Stomach (tissue), 9 donors: ENCODE measurements around the gene PLEKHG5. TPM values are rescaled to one million over a fixed set of nuclear protein-coding genes. Genes with fewer than 3 reads are reported as not detected.

Experiments used
- DNase-seq, 2 donors: peaks; one replicate each; pipeline versions ENCODE4 v3.0.0 to v3.0.0-alpha.2; 2013 to 2019
- H3K27ac ChIP-seq, 5 donors: fragments of 200-600 bp in 4 of 5; sonication (generic) in 4 of 5; one replicate each; pipeline ENCODE4 v1.5.1; 2013 to 2019; ENCODE audit warnings: mild to moderate bottlenecking in 1 of 5, moderate library complexity in 1 of 5
- H3K27me3 ChIP-seq, 3 donors: fragments of 200-600 bp; sonication (generic); one replicate each; pipeline ENCODE4 v1.5.1; 2017 to 2019; ENCODE audit warnings: mixed run types in 1 of 3
- H3K36me3 ChIP-seq, 4 donors: fragments of 200-600 bp; sonication (generic); 1 replicate in 3 of 4; 2 replicates in 1 of 4; pipeline ENCODE4 v1.5.1; 2016 to 2019
- H3K4me1 ChIP-seq, 4 donors: fragments of 200-600 bp; sonication (generic); one replicate each; pipeline ENCODE4 v1.5.1; 2016 to 2019
- H3K4me3 ChIP-seq, 4 donors: fragments of 200-600 bp; sonication (generic) in 3 of 4; one replicate each; pipeline ENCODE4 v1.5.1; 2016 to 2019; ENCODE audit warnings: mild to moderate bottlenecking in 1 of 4
- H3K9me3 ChIP-seq, 4 donors: fragments of 200-600 bp; sonication (generic); one replicate each; pipeline ENCODE4 v1.5.1; 2016 to 2019
- CTCF ChIP-seq, 7 experiments: fragments of 450-650 bp in 4 of 7; fragments of 200-600 bp in 3 of 7; sonication (generic) in 3 of 7; IDR thresholded peaks; one replicate each; pipeline ENCODE4 v1.5.1; 2016 to 2019; ENCODE audit warnings: antibody characterized with exemption in 7 of 7, control low read depth in 2 of 7, mild to moderate bottlenecking in 1 of 7
- EP300 ChIP-seq: sonication (generic); formaldehyde crosslinking; IDR thresholded peaks from one replicate; pipeline ENCODE4 v1.6.1; 2017; ENCODE audit warnings: antibody characterized with exemption
- POLR2A ChIP-seq, 4 donors: fragments of 450-650 bp; IDR thresholded peaks; one replicate each; pipeline ENCODE4 v1.6.1; 2016; ENCODE audit warnings: antibody characterized with exemption in 4 of 4, control low read depth in 2 of 4, mild to moderate bottlenecking in 1 of 4, moderate library complexity in 1 of 4
- POLR2AphosphoS5 ChIP-seq, 3 donors: sonication (generic); formaldehyde crosslinking; IDR thresholded peaks; one replicate each; pipeline ENCODE4 v1.6.1; 2016; ENCODE audit warnings: antibody characterized with exemption in 3 of 3
- WGBS, 5 donors: extraction: QIAGEN DNeasy Blood & Tissue Kit in 3 of 5; methylation state at CpG; one replicate each; pipeline versions ENCODE4 v1.1.5 to v1.1.7; 2013 to 2018; 5-methylcytosine and 5-hydroxymethylcytosine counted together
- intact Hi-C: fragments of 100-400 bp; cut with DNase I; formaldehyde crosslinking; loops from one replicate; pipeline ENCODE4 v1.15.1; 2023; ENCODE audit warnings: low total_unique reads
- polyA plus RNA-seq, 3 donors: library from polyadenylated mRNA; stranded (reverse); fragments of 200-250 nt; gene quantifications; one replicate each; pipeline ENCODE4 v1.2.3, GENCODE V29; 2013
- total RNA-seq, 5 donors: library from RNA; depleted of rRNA; stranded (reverse); fragments of >200 nt; gene quantifications; one replicate each; pipeline versions ENCODE4 v1.1.0 to v1.2.3, GENCODE V29; 2014 to 2016
- donor health status: healthy with polysubstance abuse.
- donor health status: Bipolar disorder and iron deficiency.
- donor health status: healthy.

PLEKHG5 gene
- total and polyA plus RNA-seq, 8 donors, result 1.4 to 58.8 (median 7.4) TPM

DNA sequence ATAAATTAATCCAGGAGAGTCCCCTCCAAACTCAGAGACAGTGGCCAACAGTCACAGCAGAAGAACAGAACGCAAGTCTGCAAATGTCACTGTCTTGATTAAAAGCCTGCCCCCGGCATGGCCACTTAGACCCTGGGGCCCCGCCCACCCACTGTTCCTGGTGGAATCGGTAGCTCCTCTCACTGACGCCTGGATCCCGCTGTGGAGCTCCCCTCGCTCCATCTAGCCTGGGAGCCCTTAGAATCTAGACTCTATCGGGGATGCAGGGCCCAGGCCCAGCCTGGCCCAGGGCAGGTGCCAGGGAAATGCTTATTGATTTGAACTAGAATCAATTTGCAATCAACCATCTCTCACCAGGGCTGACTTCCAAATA lies 21.4 kb upstream of the PLEKHG5 start:
- no peak overlapping the region for H3K27ac ChIP-seq
- intact Hi-C loops, result no loop called here
- no peaks in the 10 kb centered on the region for H3K36me3 ChIP-seq
- 75 to 92% (median 87%) methylated on average over 7 to 8 of the region's 8 CpGs for WGBS, 5 donors
- no peak for DNase-seq
- H3K27me3 ChIP-seq, result peaks cover 0 to 20% (median 3%) of the 10 kb centered on the region in 3 donors
- no peaks in the 10 kb centered on the region for H3K9me3 ChIP-seq
- TF ChIP-seq POLR2A (IDR thresholded peaks at IDR 0.05) (no peak), CTCF (IDR thresholded peaks at IDR 0.05) (no peak), EP300 (no peak), POLR2AphosphoS5 (IDR thresholded peaks at IDR 0.05) (no peak)
- no peaks in the 10 kb centered on the region for H3K4me1 ChIP-seq
- no peak overlapping the region for H3K4me3 ChIP-seq

DNA sequence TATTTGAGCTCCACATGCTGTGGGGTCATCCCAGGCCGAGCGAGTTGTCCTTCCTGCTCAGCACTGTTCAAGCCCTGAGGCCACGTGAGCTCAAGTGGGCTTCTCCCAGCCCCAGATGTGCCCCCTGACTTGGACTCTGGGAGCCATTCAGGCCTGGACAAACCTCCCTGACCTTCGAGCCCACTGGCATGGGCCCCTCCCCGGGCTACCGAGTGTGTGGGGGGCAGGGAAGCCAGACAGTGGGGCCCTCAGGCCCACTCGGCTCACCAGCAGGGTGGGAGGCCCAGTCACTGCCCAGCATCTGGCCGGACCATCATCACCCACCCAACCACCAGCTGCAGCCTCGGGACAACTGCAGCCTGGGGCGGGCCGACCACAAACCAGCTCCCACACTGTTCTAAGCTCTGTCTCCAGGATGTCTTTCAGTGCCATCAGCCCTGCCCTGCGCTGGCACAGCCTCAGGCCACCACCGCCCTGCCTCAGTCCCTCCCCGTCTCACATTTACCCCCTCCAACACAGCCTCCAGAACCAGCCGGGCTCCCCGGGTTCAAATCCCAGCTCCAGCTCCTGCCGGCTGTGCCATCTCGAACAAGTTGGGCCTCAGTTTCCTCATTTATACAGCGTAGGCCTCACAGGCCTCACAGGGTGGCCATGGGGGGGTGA lies 20.9 kb upstream of the PLEKHG5 start:
- no peak for TF ChIP-seq EP300
- TF ChIP-seq CTCF (IDR thresholded peaks at IDR 0.05), result no peak
- no peak for TF ChIP-seq POLR2A (IDR thresholded peaks at IDR 0.05)
- no peak for TF ChIP-seq POLR2AphosphoS5 (IDR thresholded peaks at IDR 0.05)
- intact Hi-C loops, result no loop called here
- H3K36me3 ChIP-seq, result no peaks in the 10 kb centered on the region

GRCh38 chr1:6511561-6512244 lies 20.2 kb upstream of the PLEKHG5 start:
- 79 to 87% (median 86%) methylated on average over 10 to 16 of the region's 16 CpGs for WGBS, 5 donors
- Histone ChIP-seq H3K27ac (no peak overlapping the region), H3K9me3 (no peaks in the 10 kb centered on the region), H3K4me1 (no peaks in the 10 kb centered on the region), H3K27me3 (peaks cover 0 to 32% (median 7%) of the 10 kb centered on the region in 3 donors), H3K4me3 (no peak overlapping the region), H3K36me3 (no peaks in the 10 kb centered on the region)
- TF ChIP-seq POLR2A (IDR thresholded peaks at IDR 0.05), result no peak
- no peak for TF ChIP-seq EP300
- TF ChIP-seq POLR2AphosphoS5 (IDR thresholded peaks at IDR 0.05), result no peak
- TF ChIP-seq CTCF (IDR thresholded peaks at IDR 0.05), result no peak
- no peak for DNase-seq
- intact Hi-C loops, result no loop called here

More for the DNA sequence above, 20.9 kb upstream of the PLEKHG5 start:
- Histone ChIP-seq H3K27ac (no peak overlapping the region), H3K4me1 (no peaks in the 10 kb centered on the region), H3K9me3 (no peaks in the 10 kb centered on the region), H3K27me3 (peaks cover 0 to 25% (median 7%) of the 10 kb centered on the region in 3 donors), H3K4me3 (no peak overlapping the region)
- no peak for DNase-seq
- 84 to 100% (median 88%) methylated on average over 9 to 19 of the region's 19 CpGs for WGBS, 5 donors

- intact Hi-C loops, result no loop called here
- no peak for TF ChIP-seq EP300
- DNase-seq, result no peak
- Histone ChIP-seq H3K9me3 (no peaks in the 10 kb centered on the region), H3K36me3 (no peaks in the 10 kb centered on the region), H3K27me3 (peaks cover 0 to 38% (median 7%) of the 10 kb centered on the region in 3 donors), H3K4me3 (no peak overlapping the region), H3K27ac (no peak overlapping the region), H3K4me1 (no peaks in the 10 kb centered on the region)
- WGBS, 5 donors, result 75 to 82% (median 77%) methylated on average over 5 to 6 of the region's 6 CpGs
Measured at GRCh38 chr1:6511056-6511455, 19.6 kb upstream of the PLEKHG5 start.

DNA sequence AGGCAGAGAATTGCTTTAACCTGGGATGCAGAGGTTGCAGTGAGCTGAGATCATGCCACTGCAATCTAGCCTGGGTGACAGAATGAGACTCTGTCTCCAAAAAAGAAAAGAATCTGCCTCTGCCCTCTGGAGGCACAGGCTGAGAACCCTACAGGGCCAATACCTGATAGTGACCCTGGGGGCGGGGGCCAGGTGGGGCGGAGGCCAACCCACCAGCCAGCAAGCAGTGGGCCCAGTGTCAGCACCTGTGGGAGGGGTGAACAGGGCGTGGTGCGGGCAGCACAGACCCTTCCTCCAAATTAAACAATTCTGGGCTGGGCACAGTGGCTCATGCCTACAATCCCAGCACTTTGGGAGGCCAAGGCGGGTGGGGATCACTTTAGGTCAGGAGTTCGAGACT lies 19.0 kb upstream of the PLEKHG5 start:
- Histone ChIP-seq H3K9me3 (no peaks in the 10 kb centered on the region), H3K4me3 (no peak overlapping the region), H3K27ac (no peak overlapping the region), H3K27me3 (peaks cover 0 to 44% (median 7%) of the 10 kb centered on the region in 3 donors), H3K4me1 (no peaks in the 10 kb centered on the region), H3K36me3 (no peaks in the 10 kb centered on the region)
- intact Hi-C loops, result no loop called here
- WGBS, 5 donors, result 73 to 92% (median 77%) methylated on average over 5 to 6 of the region's 6 CpGs
- TF ChIP-seq POLR2AphosphoS5 (IDR thresholded peaks at IDR 0.05), result no peak
- TF ChIP-seq EP300, result no peak
- no peak for DNase-seq
